ENCODE results near the gene PDCL2. TPM values are rescaled to one million over a fixed set of nuclear protein-coding genes. Genes with fewer than 3 reads are reported as not detected.

The PDCL2 gene
- total RNA-seq, 3 donors from 2014 or later: not detected

GRCh38 chr4:55530691-55531090 is 61.4 kb downstream of the PDCL2 start:
- Histone ChIP-seq H3K9me3 (no peaks in the 10 kb centered on the region), H3K4me3 (no peak overlapping the region), H3K4me1 (ENCODE audit: low read depth) (no peaks in the 10 kb centered on the region), H3K36me3 (ENCODE audit: low read depth) (no peaks in the 10 kb centered on the region)
- no peak for ATAC-seq
- no peak for TF ChIP-seq CTCF (IDR thresholded peaks at IDR 0.05)
- intact Hi-C loops (cut with DNase I, micrococcal nuclease): no loop called here
- DNase-seq: no peak

- no peaks in the 10 kb centered on the region for H3K4me1 ChIP-seq (ENCODE audit: low read depth)
- no peaks in the 10 kb centered on the region for H3K36me3 ChIP-seq (ENCODE audit: low read depth)
- H3K9me3 ChIP-seq: no peaks in the 10 kb centered on the region
- intact Hi-C loops (cut with DNase I, micrococcal nuclease): no loop called here
- no peak for TF ChIP-seq CTCF (IDR thresholded peaks at IDR 0.05)
- H3K4me3 ChIP-seq: no peak overlapping the region
- ATAC-seq (no peak), DNase-seq (no peak)
These were observed 61.9 kb downstream of the PDCL2 start for GRCh38 chr4:55530167-55530566.

- DNase-seq (no peak), ATAC-seq (no peak)
- TF ChIP-seq CTCF (IDR thresholded peaks at IDR 0.05): no peak
- H3K4me3 ChIP-seq: no peak overlapping the region
- intact Hi-C loops (cut with DNase I, micrococcal nuclease): no loop called here
- H3K4me1 ChIP-seq (ENCODE audit: low read depth): no peaks in the 10 kb centered on the region
- H3K9me3 ChIP-seq: no peaks in the 10 kb centered on the region
- no peaks in the 10 kb centered on the region for H3K36me3 ChIP-seq (ENCODE audit: low read depth)
These were observed 63.6 kb downstream of the PDCL2 start for GRCh38 chr4:55528491-55528890.

- Histone ChIP-seq H3K36me3 (ENCODE audit: low read depth) (no peaks in the 10 kb centered on the region), H3K4me1 (ENCODE audit: low read depth) (no peaks in the 10 kb centered on the region), H3K4me3 (no peak overlapping the region), H3K9me3 (no peaks in the 10 kb centered on the region)
- intact Hi-C loops (cut with DNase I, micrococcal nuclease): no loop called here
- DNase-seq (no peak), ATAC-seq (no peak)
- no peak for TF ChIP-seq CTCF (IDR thresholded peaks at IDR 0.05)
These were observed 67.0 kb downstream of the PDCL2 start for GRCh38 chr4:55524844-55525571.

GRCh38 chr4:55518442-55518841 is 73.6 kb downstream of the PDCL2 start:
- intact Hi-C loops (cut with DNase I, micrococcal nuclease): no loop called here

More at GRCh38 chr4:55518442-55518841, 73.6 kb downstream of the PDCL2 start:
- TF ChIP-seq CTCF (IDR thresholded peaks at IDR 0.05): no peak
- Histone ChIP-seq H3K36me3 (ENCODE audit: low read depth) (no peaks in the 10 kb centered on the region), H3K4me3 (no peak overlapping the region), H3K9me3 (no peaks in the 10 kb centered on the region), H3K4me1 (ENCODE audit: low read depth) (no peaks in the 10 kb centered on the region)
- DNase-seq (no peak), ATAC-seq (no peak)

Data from mucosa of descending colon (tissue), 3 donors.